ENCODE results near the gene SEMA5B. TPM values are rescaled to one million over a fixed set of nuclear protein-coding genes. Genes with fewer than 3 reads are reported as not detected.

The SEMA5B gene
- polyA plus RNA-seq, 1 donor (not counting 4 experiments of a cell fraction or from before 2014, with no cell fraction given), result 0.04 TPM

GRCh38 chr3:123024056-123024455, 3.5 kb downstream of the SEMA5B start:
- Histone ChIP-seq H3K9me3 (ENCODE audit: control insufficient read depth, low read depth, low read length) (no peaks in the 10 kb centered on the region), H3K27me3 (ENCODE audit: control insufficient read depth, extremely low read depth, insufficient read depth, low read length) (peaks cover 77% of the 10 kb centered on the region), H3K79me2 (ENCODE audit: control insufficient read depth, insufficient read depth, low read length) (no peaks in the 10 kb centered on the region), H3K4me3 (ENCODE audit: control insufficient read depth in 2 of 3, extremely low read depth in 1 of 3, insufficient read depth in 2 of 3, low read depth in 1 of 3, low read length in 3 of 3) (no peak overlapping the region), H3K9me1 (ENCODE audit: control insufficient read depth, extremely low read depth, insufficient read depth, low read length) (no peaks in the 10 kb centered on the region), H3K4me2 (ENCODE audit: control insufficient read depth, extremely low read depth, insufficient read depth, low read depth, low read length) (no peak overlapping the region), H3K36me3 (ENCODE audit: control insufficient read depth in 2 of 2, extremely low read depth in 1 of 2, insufficient read depth in 2 of 2, low read length in 2 of 2) (no peaks in the 10 kb centered on the region), H4K20me1 (ENCODE audit: control insufficient read depth, extremely low read depth, insufficient read depth, low read length) (peaks cover 4% of the 10 kb centered on the region), H3K9ac (ENCODE audit: control insufficient read depth, extremely low read depth, insufficient read depth, low read length) (no peak overlapping the region), H2AFZ (ENCODE audit: control insufficient read depth, low read length) (no peak overlapping the region), H3K4me1 (ENCODE audit: control insufficient read depth, extremely low read depth, insufficient read depth, low read length) (peaks cover 15% of the 10 kb centered on the region), H3K27ac (ENCODE audit: control insufficient read depth, insufficient read depth, low read length) (no peak overlapping the region)
- DNase-seq (ENCODE audit: low read depth, low spot score), result no peak
- FAIRE-seq, result no peak
- dilution Hi-C loops (cut with MboI; ENCODE audit: extremely low pct_ligation_motif_present, low sequenced_read_pairs), result no loop called here
- no peak for TF ChIP-seq EZH2 (IDR thresholded peaks at IDR 0.05; ENCODE audit: low read length)
- no peak for TF ChIP-seq CTCF (optimal IDR thresholded peaks at IDR 0.05 in 1 of 3, IDR thresholded peaks at IDR 0.05 in 1 of 3, conservative IDR thresholded peaks at IDR 0.05 in 1 of 3; ENCODE audit: extremely low read depth in 1 of 3, insufficient read depth in 2 of 3, low read length in 3 of 3)

- FAIRE-seq (no peak), DNase-seq (ENCODE audit: low read depth, low spot score) (no peak)
- dilution Hi-C loops (cut with MboI; ENCODE audit: extremely low pct_ligation_motif_present, low sequenced_read_pairs), result no loop called here
- no peak overlapping the region for H3K27ac ChIP-seq (ENCODE audit: control insufficient read depth, insufficient read depth, low read length)
- H3K9me3 ChIP-seq (ENCODE audit: control insufficient read depth, low read depth, low read length), result no peaks in the 10 kb centered on the region
- H3K4me1 ChIP-seq (ENCODE audit: control insufficient read depth, extremely low read depth, insufficient read depth, low read length), result peaks cover 5% of the 10 kb centered on the region
- H3K27me3 ChIP-seq (ENCODE audit: control insufficient read depth, extremely low read depth, insufficient read depth, low read length), result peaks cover 65% of the 10 kb centered on the region
- H3K9ac ChIP-seq (ENCODE audit: control insufficient read depth, extremely low read depth, insufficient read depth, low read length), result no peak overlapping the region
- TF ChIP-seq CTCF (optimal IDR thresholded peaks at IDR 0.05 in 1 of 3, IDR thresholded peaks at IDR 0.05 in 1 of 3, conservative IDR thresholded peaks at IDR 0.05 in 1 of 3; ENCODE audit: extremely low read depth in 1 of 3, insufficient read depth in 2 of 3, low read length in 3 of 3) (no peak), EZH2 (IDR thresholded peaks at IDR 0.05; ENCODE audit: low read length) (no peak)
- no peaks in the 10 kb centered on the region for H3K79me2 ChIP-seq (ENCODE audit: control insufficient read depth, insufficient read depth, low read length)
- no peak overlapping the region for H3K4me3 ChIP-seq (ENCODE audit: control insufficient read depth in 2 of 3, extremely low read depth in 1 of 3, insufficient read depth in 2 of 3, low read depth in 1 of 3, low read length in 3 of 3)
- H3K4me2 ChIP-seq (ENCODE audit: control insufficient read depth, extremely low read depth, insufficient read depth, low read depth, low read length), result no peak overlapping the region
- no peak overlapping the region for H2AFZ ChIP-seq (ENCODE audit: control insufficient read depth, low read length)
- H3K9me1 ChIP-seq (ENCODE audit: control insufficient read depth, extremely low read depth, insufficient read depth, low read length), result no peaks in the 10 kb centered on the region
- peaks cover 4% of the 10 kb centered on the region for H4K20me1 ChIP-seq (ENCODE audit: control insufficient read depth, extremely low read depth, insufficient read depth, low read length)
- H3K36me3 ChIP-seq (ENCODE audit: control insufficient read depth in 2 of 2, extremely low read depth in 1 of 2, insufficient read depth in 2 of 2, low read length in 2 of 2), result no peaks in the 10 kb centered on the region
These were observed 5.5 kb downstream of the SEMA5B start for GRCh38 chr3:123021996-123022510.
